PC-3 (cell line): ENCODE results near the gene SPATA1.

Source experiments
- CTCF ChIP-seq: fragments of 300-600 bp; sonication (generic); conservative IDR thresholded peaks from 2 replicates; pipeline ENCODE4 v1.5.1; 2017; ENCODE audit warnings: antibody characterized with exemption, low read depth, mild to moderate bottlenecking, low read length
- EZH2 ChIP-seq: fragments of 300-600 bp; sonication (generic); IDR thresholded peaks from one replicate; pipeline ENCODE4 v1.6.1; 2017; ENCODE audit warnings: antibody characterized with exemption, mild to moderate bottlenecking, low read length; ENCODE audit not compliant: unreplicated experiment

GRCh38 chr1:84496498-84496897, 9.7 kb upstream of the SPATA1 start:
- no peak for TF ChIP-seq CTCF
- TF ChIP-seq EZH2, result no peak
